ENCODE results near the gene SRSF3.

Gene SRSF3

GRCh38 chr6:36594029-36594815 lies at the start of gene SRSF3 (continued):
- TF ChIP-seq ZNF280C (tag by site-specific recombination; IDR thresholded peaks at IDR 0.05) (no peak), SETDB1 (IDR thresholded peaks at IDR 0.05; ENCODE audit: insufficient read length, low read length) (no peak), MYNN (tag by site-specific recombination; IDR thresholded peaks at IDR 0.05; ENCODE audit: borderline replicate concordance) (no peak), ZNF121 (tag by site-specific recombination; IDR thresholded peaks at IDR 0.05) (peak; percentile 43; the same call in 1 of the 2 replicates), SCRT2 (tag by site-specific recombination; IDR thresholded peaks at IDR 0.05) (peak; percentile 52), ZNF23 (tag by site-specific recombination; IDR thresholded peaks at IDR 0.05; ENCODE audit: borderline replicate concordance) (no peak), GLIS2 (tag by site-specific recombination; IDR thresholded peaks at IDR 0.05) (no peak), ZNF654 (tag by site-specific recombination; IDR thresholded peaks at IDR 0.05; ENCODE audit: low read depth) (peak; percentile 10; the same call in 1 of the 2 replicates), ZNF391 (tag by site-specific recombination; IDR thresholded peaks at IDR 0.05; ENCODE audit: borderline replicate concordance, low read depth) (peak; percentile 91; the same call in 1 of the 2 replicates), ZBTB6 (tag by site-specific recombination; IDR thresholded peaks at IDR 0.05) (no peak), ZNF404 (tag by site-specific recombination; IDR thresholded peaks at IDR 0.05) (no peak), ZNF639 (tag by site-specific recombination; IDR thresholded peaks at IDR 0.05) (peak; percentile 77), ZNF138 (tag by site-specific recombination; IDR thresholded peaks at IDR 0.05; ENCODE audit: borderline replicate concordance) (no peak), KLF8 (tag by site-specific recombination; IDR thresholded peaks at IDR 0.05) (peak; percentile 85), GFI1B (tag by site-specific recombination; IDR thresholded peaks at IDR 0.05) (peak; percentile 77), HOXA7 (CRISPR knock-in tag; IDR thresholded peaks at IDR 0.05; ENCODE audit: borderline replicate concordance) (no peak), ZNF791 (tag by site-specific recombination; IDR thresholded peaks at IDR 0.05) (no peak), ZNF174 (tag by site-specific recombination; IDR thresholded peaks at IDR 0.05) (no peak), ZNF19 (tag by site-specific recombination; IDR thresholded peaks at IDR 0.05; ENCODE audit: low read depth) (no peak), ZNF514 (tag by site-specific recombination; IDR thresholded peaks at IDR 0.05) (no peak), ZFP3 (tag by site-specific recombination; IDR thresholded peaks at IDR 0.05; ENCODE audit: low read depth) (no peak), ZNF146 (tag by site-specific recombination; IDR thresholded peaks at IDR 0.05) (peak; percentile 34; the same call in 1 of the 2 replicates), ZNF518A (tag by site-specific recombination; conservative IDR thresholded peaks at IDR 0.05; ENCODE audit: low read depth) (peak; percentile 47; the same call in 1 of the 2 replicates), ZNF157 (tag by site-specific recombination; IDR thresholded peaks at IDR 0.05) (0 out of 2 replicates have a peak, but pooled peaks have one; percentile 22), ZBTB49 (tag by site-specific recombination; IDR thresholded peaks at IDR 0.05; ENCODE audit: low read depth) (no peak), ZNF510 (tag by site-specific recombination; IDR thresholded peaks at IDR 0.05; ENCODE audit: insufficient replicate concordance) (no peak)
